SK-N-SH (cell line): ENCODE data around the gene FAM219B. TPM values are rescaled to one million over a fixed set of nuclear protein-coding genes. Genes with fewer than 3 reads are reported as not detected.

Experiments used
- CTCF ChIA-PET: fragments of 300-600, 350-600 bp; formaldehyde crosslinking; extraction: SDS; loops from one replicate; lab custom pipeline; 2021; lab: Yijun Ruan, JAX
- POLR2A ChIA-PET: fragments of 350-600 bp; sonication (Branson Sonifier 250); formaldehyde crosslinking; extraction: SDS; loops from one replicate; lab custom pipeline; 2020; ENCODE audit warnings: antibody characterized with exemption, inconsistent platforms; lab: Yijun Ruan, JAX
- DNase-seq: peaks from one replicate; pipeline ENCODE4 v3.0.0; 2012
- H2AFZ ChIP-seq: fragments of 200-600 bp; sonication (generic); 2 replicates; pipeline ENCODE4 v1.8.1; 2016; ENCODE audit warnings: antibody characterized with exemption, mild to moderate bottlenecking, low read depth
- H3F3A ChIP-seq: fragments of 200-600 bp; sonication (generic); replicated peaks from 2 replicates; pipeline ENCODE3; 2016; ENCODE audit warnings: antibody characterized with exemption, mild to moderate bottlenecking; ENCODE audit not compliant: insufficient read depth
- H3K27ac ChIP-seq, 2 experiments: fragments of 200-500 bp in 1 of 2; fragments of 200-600 bp in 1 of 2; sonication (Bioruptor generic) in 1 of 2; sonication (generic), shearing (Covaris generic) in 1 of 2; 2 replicates each; pipeline versions ENCODE4 v1.5.1 to v1.6.1; 2014 to 2016; ENCODE audit warnings: low read depth in 2 of 2, inconsistent platforms in 1 of 2, low read length in 1 of 2, mild to moderate bottlenecking in 1 of 2, mixed read lengths in 1 of 2
- H3K27me3 ChIP-seq: fragments of 200-600 bp; sonication (generic), shearing (Covaris generic); 2 replicates; pipeline ENCODE4 v1.6.1; 2016; ENCODE audit warnings: mixed run types; ENCODE audit not compliant: insufficient read depth
- H3K36me3 ChIP-seq, 2 experiments: fragments of 200-500 bp in 1 of 2; fragments of 200-600 bp in 1 of 2; sonication (Bioruptor generic) in 1 of 2; sonication (generic) in 1 of 2; replicated peaks in 1 of 2; 2 replicates each; pipeline versions ENCODE3 to v1.5.1; 2014 to 2016; ENCODE audit warnings: low read length in 1 of 2, mild to moderate bottlenecking in 1 of 2; ENCODE audit not compliant: insufficient read depth in 2 of 2, control insufficient read depth in 1 of 2
- H3K4me1 ChIP-seq, 2 experiments: fragments of 200-500 bp in 1 of 2; fragments of 200-600 bp in 1 of 2; sonication (Bioruptor generic) in 1 of 2; sonication (generic), shearing (Covaris generic) in 1 of 2; 2 replicates each; pipeline versions ENCODE4 v1.5.1 to v1.6.1; 2014 to 2016; ENCODE audit warnings: low read depth in 1 of 2, low read length in 1 of 2, mixed run types in 1 of 2; ENCODE audit not compliant: insufficient read depth in 2 of 2, control insufficient read depth in 1 of 2
- H3K4me2 ChIP-seq: fragments of 200-600 bp; sonication (generic), shearing (Covaris generic); 2 replicates; pipeline ENCODE4 v1.6.1; 2017; ENCODE audit warnings: mixed run types
- H3K4me3 ChIP-seq, 2 experiments: fragments of 200-500 bp in 1 of 2; fragments of 200-600 bp in 1 of 2; sonication (Bioruptor generic) in 1 of 2; sonication (generic), shearing (Covaris generic) in 1 of 2; 2 replicates each; pipeline versions ENCODE4 v1.5.1 to v1.8.1; 2014 to 2016; ENCODE audit warnings: low read depth in 2 of 2, inconsistent platforms in 1 of 2, low read length in 1 of 2, mild to moderate bottlenecking in 1 of 2, mixed read lengths in 1 of 2, moderate library complexity in 1 of 2
- H3K79me2 ChIP-seq: fragments of 200-600 bp; sonication (generic); 2 replicates; pipeline ENCODE4 v1.8.1; 2017; ENCODE audit warnings: mild to moderate bottlenecking; ENCODE audit not compliant: insufficient read depth
- H3K9ac ChIP-seq: fragments of 200-600 bp; sonication (generic); 2 replicates; pipeline ENCODE4 v1.6.1; 2017; ENCODE audit warnings: mixed run types
- H3K9me2 ChIP-seq: fragments of 200-600 bp; sonication (generic); 2 replicates; pipeline ENCODE4 v1.6.1; 2017; ENCODE audit warnings: mixed run types
- H3K9me3 ChIP-seq: fragments of 200-600 bp; sonication (generic); 2 replicates; pipeline ENCODE4 v1.6.1; 2017; ENCODE audit warnings: mixed run types, mild to moderate bottlenecking, moderate library complexity
- H4K20me1 ChIP-seq: fragments of 200-600 bp; sonication (generic); 2 replicates; pipeline ENCODE4 v1.6.1; 2017; ENCODE audit warnings: mild to moderate bottlenecking, mixed run types; ENCODE audit not compliant: insufficient read depth
- CHD2 ChIP-seq: fragments of 150-350 bp; IDR thresholded peaks from 2 replicates; pipeline ENCODE4 v1.6.1; 2018; ENCODE audit warnings: low read length; ENCODE audit not compliant: partially characterized antibody
- ELF1 ChIP-seq: IDR thresholded peaks from 2 replicates; pipeline ENCODE4 v1.4.0; 2012
- EP300 ChIP-seq, 2 experiments: IDR thresholded peaks; 2 replicates each; pipeline versions ENCODE4 v1.4.0 to v1.6.1; 2012; ENCODE audit warnings: borderline replicate concordance in 1 of 2, low read depth in 1 of 2, low read length in 1 of 2
- EZH2phosphoT487 ChIP-seq: fragments of 200-600 bp; sonication (generic); IDR thresholded peaks from 2 replicates; pipeline ENCODE4 v1.6.1; 2017; ENCODE audit warnings: low read depth, mixed run types, mild to moderate bottlenecking, antibody characterized with exemption, moderate library complexity, borderline replicate concordance
- FOSL2 ChIP-seq: IDR thresholded peaks from 2 replicates; pipeline ENCODE4 v1.4.0; 2012; ENCODE audit warnings: low read depth, mild to moderate bottlenecking, moderate library complexity, borderline replicate concordance
- GABPA ChIP-seq: IDR thresholded peaks from 2 replicates; pipeline ENCODE4 v1.4.0; 2012; ENCODE audit warnings: low read depth, mild to moderate bottlenecking
- IRF3 ChIP-seq: fragments of 150-350 bp; IDR thresholded peaks from 2 replicates; pipeline ENCODE4 v1.6.1; 2016; ENCODE audit warnings: mild to moderate bottlenecking, low read depth, low read length
- MAX ChIP-seq: IDR thresholded peaks from 2 replicates; pipeline ENCODE4 v1.4.0; 2012; ENCODE audit warnings: low read depth
- MXI1 ChIP-seq: IDR thresholded peaks from 2 replicates; pipeline ENCODE4 v1.6.1; 2012; ENCODE audit warnings: mild to moderate bottlenecking, low read depth, low read length, improper control_type of control experiment
- NRF1 ChIP-seq: IDR thresholded peaks from 2 replicates; pipeline ENCODE4 v1.6.1; 2012; ENCODE audit warnings: low read depth, mild to moderate bottlenecking, low read length
- PBX3 ChIP-seq: IDR thresholded peaks from 2 replicates; pipeline ENCODE4; 2012
- POLR2AphosphoS5 ChIP-seq: IDR thresholded peaks from 2 replicates; pipeline ENCODE4 v1.6.1; 2012; ENCODE audit warnings: low read depth, low read length
- RFX5 ChIP-seq: IDR thresholded peaks from 2 replicates; pipeline ENCODE4 v1.6.1; 2012; ENCODE audit warnings: mild to moderate bottlenecking, improper control_type of control experiment, low read length
- SMC3 ChIP-seq: IDR thresholded peaks from 2 replicates; pipeline ENCODE4 v1.6.1; 2012; ENCODE audit warnings: low read depth, low read length, improper control_type of control experiment
- TAF1 ChIP-seq: IDR thresholded peaks from 2 replicates; pipeline ENCODE4 v1.6.1; 2012; ENCODE audit warnings: low read depth, mild to moderate bottlenecking, low read length, moderate library complexity, borderline replicate concordance
- YY1 ChIP-seq: IDR thresholded peaks from 2 replicates; pipeline ENCODE4 v1.4.0; 2012; ENCODE audit warnings: low read depth, mild to moderate bottlenecking
- WGBS: methylation state at CpG from one replicate; pipeline ENCODE4 v1.1.6; 2017; ENCODE audit warnings: low lambda C conversion rate; 5-methylcytosine and 5-hydroxymethylcytosine counted together
- polyA plus RNA-seq, 3 experiments: library from polyadenylated mRNA; depleted of rRNA; stranded (reverse); fragments of >200 nt; gene quantifications; 2 replicates each; pipeline ENCODE4 v1.2.3, GENCODE V29; 2012

Gene FAM219B
- polyA plus RNA-seq, 1 of the 3 experiments (the other 2 are of a cell fraction), result 53.0 TPM

- WGBS, result 36% methylated on average over 16 of the region's 16 CpGs
- Histone ChIP-seq H2AFZ (peak overlapping the region; percentile 99), H3K9me2 (no peaks in the 10 kb centered on the region), H4K20me1 (peaks cover 20% of the 10 kb centered on the region), H3K36me3 (peaks cover 0 to 5% of the 10 kb centered on the region in 2 experiments), H3K79me2 (peaks cover 40% of the 10 kb centered on the region), H3K9me3 (no peaks in the 10 kb centered on the region), H3K27me3 (no peaks in the 10 kb centered on the region), H3K4me2 (peak overlapping the region; percentile 90), H3K9ac (peak overlapping the region; percentile 29; the same call in 1 of the 2 replicates), H3F3A (no peaks in the 10 kb centered on the region), H3K27ac (peak overlapping the region in 1 of 2 experiments; percentile 34; a peak in 1 of 4 replicates), H3K4me3 (peak overlapping the region; percentile 72 to 88), H3K4me1 (peaks cover 10 to 20% of the 10 kb centered on the region in 2 experiments; a peak in 2 of 4 replicates)
- POLR2A ChIA-PET, result interaction anchor here (1.1 to 1.7 kb wide), 2 partner anchors 9 to 28 kb away, joined by 3 to 7 read pairs; no protein-coding TSS in a partner anchor
- TF ChIP-seq IRF3 (no peak), YY1 (no peak), FOSL2 (no peak)
- CTCF ChIA-PET, result interaction anchor here (0.7 to 2.2 kb wide), 3 partner anchors 28 to 105 kb away, joined by 3 to 9 read pairs (median 5); no protein-coding TSS in a partner anchor
- peak; percentile 54 for DNase-seq
Observed at GRCh38 chr15:74873756-74874424, 32.8 kb downstream of the FAM219B start.

GRCh38 chr15:74873036-74873755 lies 33.5 kb downstream of the FAM219B start, which contains the start of gene SCAMP2:
Gene SCAMP2, minus strand, starts transcription at chr15:74873365. Its CDS starts 110 bp downstream, at chr15:74873255.
- Histone ChIP-seq H3K9me2 (no peaks in the 10 kb centered on the region), H3K36me3 (peaks cover 0 to 5% of the 10 kb centered on the region in 2 experiments), H3K4me2 (peak within 1 kb of the TSS; percentile 90), H3K9me3 (no peaks in the 10 kb centered on the region), H3K4me3 (peak within 1 kb of the TSS; percentile 72 to 88), H3K27me3 (no peaks in the 10 kb centered on the region), H3K4me1 (peaks cover 10 to 20% of the 10 kb centered on the region in 2 experiments; a peak in 2 of 4 replicates), H3K27ac (peak within 1 kb of the TSS; percentile 80 to 84; a peak in 3 of 4 replicates), H3K79me2 (peaks cover 47% of the 10 kb centered on the region), H4K20me1 (peaks cover 27% of the 10 kb centered on the region), H2AFZ (peak within 1 kb of the TSS; percentile 99), H3K9ac (peak within 1 kb of the TSS; percentile 84), H3F3A (no peaks in the 10 kb centered on the region)
- peak; percentile 98 for DNase-seq
- ChIA-PET POLR2A (interaction anchor here (1.1 to 1.7 kb wide), 2 partner anchors 9 to 28 kb away, joined by 3 to 7 read pairs; no protein-coding TSS in a partner anchor), CTCF (interaction anchor here (0.7 to 2.2 kb wide), 3 partner anchors 29 to 104 kb away, joined by 3 to 9 read pairs (median 5); no protein-coding TSS in a partner anchor)
- WGBS, result 1% methylated on average over 15 of the region's 52 CpGs
- TF ChIP-seq MXI1 (peak; percentile 69; the same call in 1 of the 2 replicates), EP300 (IDR thresholded peaks at IDR 0.05; ENCODE audit: borderline replicate concordance in 1 of 2, low read depth in 1 of 2, low read length in 1 of 2) (no peak), MAX (0 out of 2 replicates have a peak, but pooled peaks have one; percentile 5), CHD2 (peak; percentile 58), NRF1 (peak; percentile 75), RFX5 (no peak; the same call in 1 of the 2 replicates), TAF1 (peak; percentile 58), PBX3 (peak; percentile 99), SMC3 (no peak), POLR2AphosphoS5 (peak; percentile 96), EZH2phosphoT487 (no peak), IRF3 (peak; percentile 26; the same call in 1 of the 2 replicates), ELF1 (peak; percentile 94), GABPA (peak; percentile 52; the same call in 1 of the 2 replicates)
